AML-193 (cell line): Measurements from ENCODE around the gene LTBP2.

Experiments
- DNase-seq, 2 experiments: peaks; one replicate each; lab custom pipeline; 2025; lab: John Stamatoyannopoulos, UW

Gene LTBP2

GRCh38 chr14:74612350-74613021, 449 bp upstream of the LTBP2 start:
- peak; percentile 62 to 68 for DNase-seq

DNA sequence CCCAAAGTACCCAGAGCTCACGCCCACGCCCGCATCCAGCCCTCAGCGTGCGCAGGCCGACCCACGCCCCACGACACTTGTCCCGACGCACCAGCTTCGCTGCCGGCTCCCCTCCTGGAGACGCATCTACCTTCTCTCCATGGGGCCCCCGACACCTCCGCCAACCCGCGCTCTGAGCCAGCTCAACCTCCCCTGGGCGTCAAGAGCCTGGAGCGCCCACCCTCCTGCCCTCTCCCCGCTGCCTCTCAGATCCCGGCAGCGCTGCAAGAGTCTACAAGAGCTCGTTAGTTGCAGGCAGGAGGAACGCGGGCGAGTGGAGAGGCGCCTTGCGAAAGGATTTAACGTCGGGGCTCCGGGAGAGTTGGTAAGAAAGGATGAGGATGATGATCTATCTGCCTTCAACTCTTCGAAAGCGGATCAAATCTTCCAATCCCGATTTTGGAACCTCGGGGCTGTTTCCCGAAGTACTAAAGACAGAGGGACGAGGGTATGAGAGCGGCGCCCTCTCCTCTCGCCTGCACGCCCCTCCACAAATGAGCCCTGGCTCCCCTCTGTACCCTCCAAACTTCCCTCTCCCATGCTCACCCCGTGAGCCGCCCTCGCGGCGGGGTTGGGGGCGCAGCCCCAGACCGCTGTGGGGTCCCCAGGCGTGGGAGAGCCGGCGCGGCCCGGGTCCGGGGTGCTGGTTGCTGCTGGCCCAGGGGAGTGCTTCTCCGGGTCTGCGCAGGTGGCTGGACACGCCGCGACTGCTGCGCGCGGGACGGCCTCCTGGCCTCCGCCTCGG, 979 bp downstream of the LTBP2 start:
- no peak for DNase-seq

DNA sequence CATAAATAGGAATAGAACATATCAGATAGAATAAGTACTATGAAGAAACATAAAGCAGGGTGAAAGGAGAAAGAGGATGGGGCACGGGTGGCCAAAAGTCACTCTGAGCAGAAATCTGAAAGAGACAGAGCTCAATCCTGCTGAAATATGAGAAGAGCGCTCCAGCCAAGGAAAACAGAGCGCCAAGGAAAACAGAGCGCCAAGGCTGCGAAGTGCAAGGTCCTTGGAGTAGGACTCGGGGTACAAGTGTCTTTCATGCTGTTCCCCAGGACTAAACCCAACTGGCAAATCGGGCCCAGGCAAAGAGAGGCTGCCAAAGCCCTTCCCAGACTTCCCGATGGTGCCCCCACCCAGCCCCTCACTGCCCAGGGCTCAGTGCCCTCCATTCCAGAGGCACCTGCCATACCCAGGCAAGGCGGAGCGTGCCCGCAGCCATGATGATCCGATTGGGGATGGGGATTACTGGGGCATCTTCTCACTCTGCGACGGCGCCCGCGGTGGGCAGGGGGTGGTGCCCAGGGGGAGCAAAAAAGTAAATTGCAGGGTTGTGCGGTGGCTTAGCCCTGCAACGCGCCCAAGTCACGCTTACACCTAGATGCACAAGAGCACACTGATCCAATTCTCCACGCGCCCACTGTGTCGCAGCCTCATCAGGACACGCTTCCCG, 1.7 kb downstream of the LTBP2 start:
- DNase-seq, result no peak

DNA sequence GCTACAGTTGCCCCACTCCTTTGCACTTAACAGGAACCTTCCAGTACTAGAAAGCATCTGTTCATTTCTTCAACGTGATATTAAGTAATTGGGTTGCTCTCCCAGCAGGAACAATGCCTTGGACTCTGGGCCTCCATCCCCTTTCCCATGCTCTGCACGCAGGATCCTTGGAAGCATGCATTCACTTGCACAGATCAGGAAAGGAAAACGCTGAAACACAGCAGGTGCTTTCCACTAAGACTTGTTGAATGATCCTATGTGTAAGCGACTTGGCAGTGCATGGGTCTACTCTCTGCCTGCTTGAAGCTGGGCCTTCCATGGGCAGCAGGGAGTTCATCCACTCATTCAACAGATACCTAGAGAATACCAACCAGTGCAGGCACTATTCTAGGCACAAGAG, 2.3 kb downstream of the LTBP2 start:
- DNase-seq, result no peak

DNA sequence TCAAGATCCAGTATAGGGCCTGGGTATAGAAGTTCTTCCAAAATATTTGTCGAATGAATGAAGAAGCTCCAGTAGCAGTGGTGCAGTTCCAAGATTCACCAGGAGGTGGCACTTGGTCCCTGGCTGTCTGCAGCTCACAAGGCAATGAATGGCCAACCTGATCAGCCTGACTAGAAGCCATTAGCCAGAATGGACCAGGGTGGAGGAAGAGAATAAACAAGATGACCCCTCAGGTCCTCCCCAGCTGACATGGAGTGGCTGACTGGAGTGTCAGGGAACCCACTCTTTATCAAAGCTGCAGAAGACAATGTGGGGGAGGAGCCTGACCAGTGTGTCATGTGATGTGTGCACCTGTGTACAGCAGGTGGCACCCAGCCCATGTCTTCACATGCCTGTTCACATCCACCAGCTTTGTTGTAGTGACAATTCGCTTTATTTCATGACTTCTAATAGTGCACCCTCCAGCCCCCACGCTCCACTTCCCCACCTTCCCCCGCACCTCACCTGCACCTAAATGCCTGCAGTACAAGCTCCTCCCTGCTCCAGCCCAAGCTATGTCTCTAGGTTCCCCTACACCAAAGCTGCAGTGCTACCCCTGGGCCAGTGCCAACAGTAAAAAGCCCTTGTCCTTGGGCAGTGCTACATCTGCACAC, 3.0 kb downstream of the LTBP2 start:
- DNase-seq, result peak; percentile 70 to 80

- no peak for DNase-seq
Measured at GRCh38 chr14:74606727-74607126, 5.3 kb downstream of the LTBP2 start.

DNA sequence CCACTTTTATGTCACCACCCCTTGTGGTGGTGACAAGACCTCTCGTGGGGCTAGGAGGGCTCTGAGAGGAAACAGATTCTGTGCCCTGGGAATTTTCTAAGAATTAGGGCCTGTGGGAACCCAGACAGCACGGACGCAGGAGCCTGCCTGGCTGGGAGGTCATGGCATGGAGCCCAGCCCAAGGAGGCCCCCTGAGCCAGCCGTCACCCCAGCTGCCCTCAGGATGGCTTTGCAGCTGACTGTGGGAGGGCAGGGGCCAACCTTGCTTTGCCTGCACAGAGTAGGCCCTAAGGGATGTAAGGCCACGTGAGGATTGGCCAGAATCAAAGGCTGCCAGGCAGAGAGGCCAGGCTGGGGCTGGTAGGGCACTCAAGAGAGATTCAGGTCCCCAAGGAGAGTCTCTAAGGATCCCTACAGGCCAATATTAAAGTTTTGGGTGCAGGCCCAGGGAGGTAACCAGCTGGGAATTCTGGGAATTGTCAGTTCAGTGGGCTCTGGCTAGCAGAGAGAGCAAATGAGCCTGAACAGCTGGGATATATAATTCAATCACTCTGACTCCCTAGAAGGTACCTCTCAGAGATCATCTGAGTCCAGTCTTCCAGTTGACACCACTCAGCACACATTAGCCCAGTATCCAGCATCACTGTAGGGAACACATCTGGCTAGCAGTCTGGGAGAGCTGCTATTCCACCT, 6.4 kb downstream of the LTBP2 start:
- DNase-seq, result no peak

- no peak for DNase-seq
Measured at GRCh38 chr14:74604911-74605310, 7.1 kb downstream of the LTBP2 start.

GRCh38 chr14:74604157-74604556, 7.9 kb downstream of the LTBP2 start:
- no peak for DNase-seq

DNA sequence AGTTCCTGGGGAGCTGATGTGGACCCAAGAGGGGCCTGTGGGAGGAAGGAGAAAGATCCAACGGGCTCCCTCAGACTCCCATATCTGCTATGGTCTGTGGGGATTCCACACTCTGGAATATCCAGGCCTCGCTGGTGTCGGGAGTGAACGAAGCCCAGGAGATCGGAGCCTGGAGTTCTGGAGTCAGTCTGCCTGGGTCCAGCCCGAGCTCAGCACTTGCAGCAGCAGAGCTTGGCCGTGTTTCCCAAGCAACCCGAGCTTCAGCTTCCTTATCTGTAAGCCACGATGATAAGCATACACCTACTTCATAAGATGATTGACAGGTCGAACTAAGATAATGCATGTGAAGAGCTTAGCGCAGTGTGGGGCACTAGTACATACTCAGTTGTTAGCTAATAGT, 10.1 kb downstream of the LTBP2 start:
- no peak for DNase-seq

- no peak for DNase-seq
Measured at GRCh38 chr14:74599946-74600345, 12.1 kb downstream of the LTBP2 start.

DNA sequence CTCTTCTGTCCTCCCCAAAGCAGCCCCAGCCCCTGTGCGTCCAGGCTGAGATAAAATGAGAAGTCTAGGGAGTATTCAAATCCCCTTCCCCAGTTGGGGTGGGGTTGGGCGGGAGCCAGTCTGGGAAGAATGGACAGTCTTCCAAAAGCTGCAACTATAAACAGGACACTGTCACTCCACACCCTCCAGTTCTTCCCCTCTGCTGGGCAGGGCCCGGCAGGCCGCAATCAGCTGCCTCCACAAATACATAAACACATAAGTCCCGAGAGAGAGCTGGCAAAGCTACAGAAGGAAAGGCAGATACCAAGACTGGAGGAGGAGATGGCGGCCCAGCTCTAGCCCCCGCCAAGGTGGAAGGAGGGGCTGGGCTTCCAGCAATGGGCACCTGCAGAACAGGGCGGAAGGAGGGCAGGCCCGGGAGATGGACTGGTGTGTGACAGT, 12.7 kb downstream of the LTBP2 start:
- no peak for DNase-seq

- no peak for DNase-seq
Measured at GRCh38 chr14:74596741-74597450, 15.1 kb downstream of the LTBP2 start.

DNA sequence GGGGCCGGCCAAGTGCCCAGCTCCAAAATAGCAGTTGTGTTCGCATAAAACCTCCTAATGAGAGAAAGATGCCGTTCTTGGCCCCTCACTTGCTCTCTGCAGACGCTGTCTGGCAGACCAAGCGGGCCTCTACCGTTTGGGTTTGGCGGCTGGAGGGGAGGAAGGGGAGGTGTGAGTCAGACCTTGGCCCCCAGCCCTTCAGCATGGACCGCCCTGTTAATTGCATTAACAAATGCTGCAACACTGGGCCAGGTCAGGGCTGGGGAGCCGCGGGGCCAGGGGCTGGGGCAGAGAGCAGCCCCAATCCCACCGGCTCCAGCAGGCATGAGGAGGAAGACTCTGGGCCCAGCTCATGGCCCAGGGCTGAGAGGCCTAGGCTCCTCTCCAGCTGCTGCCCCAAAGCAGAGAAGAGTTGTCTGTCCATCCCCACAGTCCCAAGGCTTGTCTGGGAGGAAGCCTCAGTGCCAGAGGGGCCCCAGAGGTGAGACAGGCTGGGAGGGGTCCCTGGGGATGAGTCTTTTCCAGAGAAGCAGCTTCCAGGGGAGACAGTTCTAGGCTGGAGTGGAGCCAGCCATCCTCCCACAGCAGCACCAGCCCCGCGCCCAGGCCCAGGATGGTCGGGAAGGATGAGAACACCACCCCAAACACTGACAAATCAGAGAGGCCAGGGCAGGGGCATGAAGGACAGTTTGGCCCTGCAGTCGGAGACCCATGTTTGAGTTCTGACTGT, 16.9 kb downstream of the LTBP2 start:
- no peak for DNase-seq

DNA sequence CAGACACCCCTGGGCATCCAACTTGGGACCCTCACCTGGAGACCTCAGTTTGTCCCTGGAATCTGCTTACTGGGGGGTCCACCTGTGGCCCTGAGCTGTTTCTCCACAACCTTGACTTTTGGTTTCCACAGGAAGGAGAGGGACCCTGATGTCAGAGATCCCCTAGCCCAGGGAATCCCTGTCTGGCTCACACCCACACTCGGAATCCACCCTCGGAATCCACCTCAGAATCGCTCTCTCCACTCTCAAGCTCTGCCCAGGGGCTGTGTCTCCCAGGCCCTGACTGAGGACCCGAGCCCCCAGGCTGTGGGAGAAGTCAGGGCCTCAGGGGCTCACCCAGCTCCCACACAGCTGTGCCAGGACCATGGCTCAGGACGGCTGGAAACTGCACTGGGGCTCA, 17.4 kb downstream of the LTBP2 start:
- no peak for DNase-seq

DNA sequence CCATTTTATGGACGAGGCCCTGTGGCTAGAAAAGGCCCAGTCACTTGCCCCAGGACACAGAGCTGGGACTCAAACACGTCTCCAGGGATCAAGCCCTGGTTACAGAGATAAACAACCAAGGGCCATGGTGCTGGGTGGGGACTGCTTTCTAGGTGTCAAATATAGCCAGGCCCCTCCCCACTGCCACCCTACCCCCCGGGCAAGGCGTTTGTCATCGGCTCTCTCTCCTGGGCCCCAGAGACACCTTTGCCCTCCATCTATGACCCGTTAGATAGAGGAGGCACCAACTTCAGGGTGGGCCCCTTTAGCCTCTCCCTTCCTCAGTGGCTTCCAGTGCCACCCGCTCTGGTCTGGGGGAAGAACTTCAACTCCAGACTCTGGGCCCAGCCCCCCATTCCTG, 18.0 kb downstream of the LTBP2 start:
- no peak for DNase-seq

DNA sequence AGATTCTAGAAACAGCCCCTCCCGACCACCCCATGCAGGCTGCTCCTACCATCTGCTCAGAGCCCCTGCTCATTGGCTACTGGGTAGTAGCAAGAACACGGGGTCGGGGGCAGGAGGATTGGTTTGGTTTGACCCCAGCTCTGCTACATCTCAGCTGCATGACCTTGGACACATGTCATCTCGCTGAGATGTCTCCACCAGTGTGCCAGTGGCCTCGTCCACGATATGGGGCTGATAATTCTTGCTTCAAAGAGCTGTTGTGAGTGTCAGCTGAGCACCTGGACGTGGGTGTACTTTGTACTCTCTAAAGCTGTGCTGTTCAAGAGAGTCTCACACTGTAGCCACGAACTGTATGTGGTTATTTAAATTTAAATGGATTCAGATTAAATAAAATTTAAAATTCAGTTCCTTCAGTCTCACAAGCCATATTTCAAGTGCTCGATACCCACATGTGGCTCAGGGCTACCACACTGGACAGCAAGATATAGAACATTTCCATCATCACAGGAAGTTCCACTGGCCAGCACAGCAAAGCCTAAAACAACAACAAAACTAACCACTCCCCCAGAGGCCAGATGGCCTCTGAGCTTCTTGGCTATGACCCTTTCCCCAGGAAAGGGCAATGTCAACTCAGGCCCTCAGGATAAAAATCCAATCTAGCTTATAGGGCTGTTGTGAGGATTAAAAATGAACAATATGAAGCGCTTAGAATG, 18.6 kb downstream of the LTBP2 start:
- no peak for DNase-seq

DNA sequence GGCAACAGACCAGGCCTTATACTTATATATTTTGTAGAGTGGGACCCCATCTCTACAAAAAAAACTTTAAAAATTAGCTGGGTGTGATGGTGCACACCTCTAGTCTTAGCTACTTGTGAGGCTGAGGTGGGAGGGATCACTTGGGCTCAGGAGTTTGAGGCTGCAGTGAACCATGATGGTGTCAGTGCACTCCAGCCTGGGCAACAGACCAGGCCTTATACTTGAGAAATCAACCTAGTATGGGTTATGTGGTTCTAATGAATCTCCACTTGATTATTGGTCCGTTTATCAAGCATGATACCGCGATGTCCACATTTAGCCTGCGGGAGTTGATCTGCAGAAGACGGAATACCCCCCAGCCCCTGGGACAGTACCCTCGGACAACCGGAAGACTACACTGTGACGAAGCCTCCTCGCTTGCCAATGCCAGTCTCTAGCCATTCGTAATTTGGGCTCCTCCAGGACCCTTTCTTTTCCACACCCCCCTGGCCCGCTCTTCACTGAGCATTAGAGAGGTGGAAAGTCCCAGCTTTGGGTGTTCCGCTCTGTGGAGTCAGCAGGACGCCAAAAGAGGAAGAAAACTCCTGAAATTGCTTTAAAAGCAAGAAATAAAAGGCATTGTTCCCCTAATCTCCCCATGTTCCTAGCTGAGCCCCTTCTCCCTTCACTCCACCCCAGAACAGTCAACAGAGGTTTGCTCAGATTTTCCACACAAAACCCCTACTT, 19.4 kb downstream of the LTBP2 start:
- DNase-seq, result no peak

- DNase-seq, result no peak
Measured at GRCh38 chr14:74591899-74592298, 20.1 kb downstream of the LTBP2 start.
